Neural cell (in vitro differentiated cells): ENCODE data around the gene CD300A.

ENCODE experiments used
- EP300 ChIP-seq: fragments of 450-650 bp; conservative IDR thresholded peaks from 2 replicates; pipeline ENCODE4 v1.6.1; 2014; ENCODE audit warnings: antibody characterized with exemption, mild to moderate bottlenecking, moderate library complexity; ENCODE audit not compliant: poor library complexity, severe bottlenecking
- POLR2AphosphoS5 ChIP-seq: IDR thresholded peaks from 2 replicates; pipeline ENCODE4 v1.6.1; 2012
- TF ChIP-seq, protein P1 (sequence below): fragments of 450-650 bp; IDR thresholded peaks from 2 replicates; pipeline ENCODE4 v1.5.1; 2014; ENCODE audit warnings: antibody characterized with exemption, mild to moderate bottlenecking, moderate library complexity; ENCODE audit not compliant: poor library complexity, severe bottlenecking

DNA sequence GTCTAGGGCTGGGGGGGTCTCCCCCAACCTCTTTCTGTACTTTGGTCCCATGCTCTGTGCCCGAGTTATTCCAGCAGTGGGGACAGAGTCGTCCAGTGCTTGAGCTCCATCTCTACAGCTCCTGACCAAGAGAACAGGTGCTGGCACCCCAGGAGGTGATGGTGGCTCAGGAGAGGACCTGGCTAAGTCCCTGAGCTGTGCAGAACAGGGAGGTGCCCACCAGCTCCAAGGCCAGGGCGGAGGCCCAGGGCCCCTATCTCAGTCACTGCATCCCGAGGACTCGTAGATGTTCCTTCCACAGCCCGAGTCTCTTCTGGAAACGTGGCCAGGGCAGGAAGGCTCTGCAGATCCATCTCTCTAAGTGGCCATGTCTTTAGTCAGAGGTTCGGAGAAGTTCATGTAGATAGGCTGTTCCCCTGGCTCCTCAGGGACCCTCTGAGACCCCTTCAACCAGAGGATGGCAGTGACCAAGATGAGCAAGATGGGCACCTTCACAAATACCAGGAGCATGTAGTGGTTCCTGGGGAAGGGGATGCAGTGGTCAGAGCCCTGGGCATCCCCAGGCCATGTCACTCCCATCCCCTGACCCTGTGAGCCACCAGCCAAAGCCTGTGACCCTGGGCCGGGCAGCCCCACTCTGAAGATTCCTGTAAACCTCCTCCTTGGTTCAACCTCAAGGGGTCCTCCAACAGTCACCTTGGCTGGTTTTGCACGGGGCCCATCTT, 56.1 kb downstream of the CD300A start:
- TF ChIP-seq, protein P1, sequence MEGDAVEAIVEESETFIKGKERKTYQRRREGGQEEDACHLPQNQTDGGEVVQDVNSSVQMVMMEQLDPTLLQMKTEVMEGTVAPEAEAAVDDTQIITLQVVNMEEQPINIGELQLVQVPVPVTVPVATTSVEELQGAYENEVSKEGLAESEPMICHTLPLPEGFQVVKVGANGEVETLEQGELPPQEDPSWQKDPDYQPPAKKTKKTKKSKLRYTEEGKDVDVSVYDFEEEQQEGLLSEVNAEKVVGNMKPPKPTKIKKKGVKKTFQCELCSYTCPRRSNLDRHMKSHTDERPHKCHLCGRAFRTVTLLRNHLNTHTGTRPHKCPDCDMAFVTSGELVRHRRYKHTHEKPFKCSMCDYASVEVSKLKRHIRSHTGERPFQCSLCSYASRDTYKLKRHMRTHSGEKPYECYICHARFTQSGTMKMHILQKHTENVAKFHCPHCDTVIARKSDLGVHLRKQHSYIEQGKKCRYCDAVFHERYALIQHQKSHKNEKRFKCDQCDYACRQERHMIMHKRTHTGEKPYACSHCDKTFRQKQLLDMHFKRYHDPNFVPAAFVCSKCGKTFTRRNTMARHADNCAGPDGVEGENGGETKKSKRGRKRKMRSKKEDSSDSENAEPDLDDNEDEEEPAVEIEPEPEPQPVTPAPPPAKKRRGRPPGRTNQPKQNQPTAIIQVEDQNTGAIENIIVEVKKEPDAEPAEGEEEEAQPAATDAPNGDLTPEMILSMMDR, result no peak
- TF ChIP-seq EP300 (no peak), POLR2AphosphoS5 (no peak)
